ENCODE data around the gene FAM222A.

- TF ChIP-seq CTCF (IDR thresholded peaks at IDR 0.05; ENCODE audit: insufficient read depth, low read length, poor library complexity, severe bottlenecking) (no peak), EZH2phosphoT487 (conservative IDR thresholded peaks at IDR 0.05; ENCODE audit: low read length) (no peak)
These were observed 97.5 kb downstream of the FAM222A start for GRCh38 chr12:109810954-109811623.

Measured in SU-DHL-6 (cell line).